GM12878 (cell line): Measurements from ENCODE around the gene SPPL3. TPM values are rescaled to one million over a fixed set of nuclear protein-coding genes. Genes with fewer than 3 reads are reported as not detected.

Experiments used
- ATAC-seq: fragments of 200-7000 bp; cut with Tn5 transposase; 3 replicates; pipeline ENCODE4 v1.9.1; 2020; ENCODE audit warnings: mild to moderate bottlenecking, moderate library complexity
- BruUV-seq: library from RNA; stranded (reverse); fragments of 400-500 nt; replicated peaks from 2 replicates; lab custom pipeline; 2021; lab: Mats Ljungman, UMichigan
- CTCF ChIA-PET: fragments of 300-600 bp; sonication (Branson Sonifier 250); formaldehyde crosslinking; extraction: SDS; loops from one replicate; lab custom pipeline; 2021; ENCODE audit warnings: inconsistent platforms; lab: Yijun Ruan, JAX
- POLR2A ChIA-PET: fragments of 350-600 bp; formaldehyde crosslinking; extraction: SDS; loops from one replicate; lab custom pipeline; 2021; ENCODE audit warnings: inconsistent platforms; lab: Charles Lee
- RAD21 ChIA-PET: fragments of 300-600 bp; sonication (Branson Sonifier 250); formaldehyde crosslinking; loops from one replicate; lab custom pipeline; 2023; ENCODE audit warnings: antibody characterized with exemption; ENCODE audit not compliant: unreplicated experiment; lab: Charles Lee
- SMC1A ChIA-PET: fragments of 300-600 bp; sonication (Branson Sonifier 250); formaldehyde crosslinking; loops from one replicate; lab custom pipeline; 2023; ENCODE audit not compliant: unreplicated experiment, uncharacterized antibody; lab: Charles Lee
- DNase-seq: peaks from one replicate; pipeline ENCODE4 v3.0.0-alpha.2; 2011; ENCODE audit warnings: low read depth, low spot score
- FAIRE-seq: peaks from 3 replicates; lab custom pipeline; 2011; peaks lifted over from hg19 to GRCh38; lab: Jason Lieb, UNC
- H2AFZ ChIP-seq: 2 replicates; pipeline ENCODE4 v1.6.0; 2011; ENCODE audit warnings: low read depth, low read length, control low read depth; ENCODE audit not compliant: control insufficient read depth
- H3K27ac ChIP-seq: 2 replicates; pipeline ENCODE4 v1.5.1; 2011; ENCODE audit warnings: control low read depth; ENCODE audit not compliant: control insufficient read depth, insufficient read depth
- H3K27me3 ChIP-seq, 2 experiments: replicated peaks in 1 of 2; 2 replicates each; pipeline versions ENCODE4 v1.6.0 to v1.6.1; 2011; ENCODE audit warnings: low read length in 1 of 2; ENCODE audit not compliant: control insufficient read depth in 2 of 2, insufficient read depth in 2 of 2
- H3K36me3 ChIP-seq, 2 experiments: 2 replicates each; pipeline ENCODE4 v1.5.1; 2011; ENCODE audit warnings: low read length in 1 of 2; ENCODE audit not compliant: control insufficient read depth in 2 of 2, insufficient read depth in 2 of 2
- H3K4me1 ChIP-seq: 2 replicates; pipeline ENCODE4 v1.6.1; 2011; ENCODE audit warnings: mild to moderate bottlenecking, low read length, moderate library complexity, mixed read lengths; ENCODE audit not compliant: control insufficient read depth, insufficient read depth
- H3K4me2 ChIP-seq: 2 replicates; pipeline ENCODE4 v1.6.0; 2011; ENCODE audit warnings: control low read depth; ENCODE audit not compliant: control insufficient read depth, insufficient read depth
- H3K4me3 ChIP-seq: fragments of 200-600 bp; sonication (generic); 2 replicates; pipeline ENCODE4 v1.5.1; 2016
- H3K79me2 ChIP-seq: 2 replicates; pipeline ENCODE4 v1.6.0; 2011; ENCODE audit warnings: low read length; ENCODE audit not compliant: control insufficient read depth, insufficient read depth
- H3K9ac ChIP-seq: 2 replicates; pipeline ENCODE4 v1.8.0; 2011; ENCODE audit warnings: low read length, control low read depth, mixed read lengths; ENCODE audit not compliant: control insufficient read depth, insufficient read depth
- H3K9me3 ChIP-seq: replicated peaks from 3 replicates; pipeline ENCODE4 v1.5.1; 2011; ENCODE audit warnings: mild to moderate bottlenecking, low read length; ENCODE audit not compliant: control insufficient read depth, insufficient read depth
- H4K20me1 ChIP-seq: 2 replicates; pipeline ENCODE4 v1.6.0; 2011; ENCODE audit not compliant: control insufficient read depth, insufficient read depth
- BCLAF1 ChIP-seq: fragments of 450-650 bp; IDR thresholded peaks from 2 replicates; pipeline ENCODE4 v1.6.1; 2017; ENCODE audit warnings: antibody characterized with exemption, mild to moderate bottlenecking, moderate library complexity
- EGR1 ChIP-seq, 2 experiments: IDR thresholded peaks; 1 replicate in 1 of 2; 2 replicates in 1 of 2; pipeline ENCODE4 v1.6.1; 2011 to 2012; ENCODE audit warnings: low read depth in 2 of 2, low read length in 2 of 2, borderline replicate concordance in 1 of 2, mild to moderate bottlenecking in 1 of 2, moderate library complexity in 1 of 2
- ETV6 ChIP-seq, 2 experiments: fragments of 450-650 bp in 1 of 2; IDR thresholded peaks in 1 of 2; conservative IDR thresholded peaks in 1 of 2; 2 replicates each; pipeline ENCODE4 v1.6.1; 2014; ENCODE audit warnings: antibody characterized with exemption in 1 of 2, borderline replicate concordance in 1 of 2, low read depth in 1 of 2, mild to moderate bottlenecking in 1 of 2, moderate library complexity in 1 of 2
- EZH2 ChIP-seq: IDR thresholded peaks from 2 replicates; pipeline ENCODE4 v1.6.1; 2012; ENCODE audit warnings: low read depth, mild to moderate bottlenecking, control low read depth, inconsistent platforms, low read length, borderline replicate concordance; ENCODE audit not compliant: control insufficient read depth
- HCFC1 ChIP-seq: fragments of 150-350 bp; IDR thresholded peaks from 2 replicates; pipeline ENCODE4 v1.6.1; 2014; ENCODE audit warnings: low read length
- IKZF1 ChIP-seq: fragments of 450-650 bp; conservative IDR thresholded peaks from 2 replicates; pipeline ENCODE4 v1.6.1; 2017; ENCODE audit warnings: antibody characterized with exemption, mild to moderate bottlenecking
- NFXL1 ChIP-seq: fragments of 450-650 bp; IDR thresholded peaks from 2 replicates; pipeline ENCODE4 v1.6.1; 2017; ENCODE audit warnings: antibody characterized with exemption, mild to moderate bottlenecking, borderline replicate concordance
- NRF1 ChIP-seq: conservative IDR thresholded peaks from 2 replicates; pipeline ENCODE4 v1.6.1; 2011; ENCODE audit warnings: mild to moderate bottlenecking, low read depth, low read length, improper control_type of control experiment
- TBL1XR1 ChIP-seq: IDR thresholded peaks from 2 replicates; pipeline ENCODE4 v1.6.1; 2012; ENCODE audit warnings: low read depth, low read length, improper control_type of control experiment
- ZBTB4 ChIP-seq: fragments of 450-650 bp; formaldehyde crosslinking; IDR thresholded peaks from 2 replicates; pipeline ENCODE4 v1.4.0; 2022; ENCODE audit warnings: mild to moderate bottlenecking, moderate library complexity
- ZNF384 ChIP-seq: IDR thresholded peaks from 2 replicates; pipeline ENCODE4 v1.6.1; 2012; ENCODE audit warnings: low read depth, mild to moderate bottlenecking, low read length, improper control_type of control experiment, borderline replicate concordance
- WGBS: methylation state at CpG from one replicate; pipeline ENCODE4 v1.1.6; 2016; ENCODE audit warnings: low lambda C conversion rate; ENCODE audit not compliant: insufficient replicate concordance, insufficient coverage; ENCODE audit errors: missing lambda C conversion rate; 5-methylcytosine and 5-hydroxymethylcytosine counted together
- in situ Hi-C: fragments of 300-500 bp; cut with MboI; formaldehyde crosslinking; loops from 9 replicates; pipeline ENCODE4 v1.14.3; 2018; ENCODE audit warnings: mixed read lengths
- intact Hi-C: fragments of 100-400 bp; cut with micrococcal nuclease; formaldehyde crosslinking; loops from one replicate; pipeline ENCODE4 v1.14.2; 2022; ENCODE audit not compliant: unreplicated experiment
- polyA plus RNA-seq, 11 experiments: library from polyadenylated mRNA; depleted of rRNA in 4 of 11; unstranded in 6 of 11; stranded (reverse) in 5 of 11; fragments of >200 nt; fragmentation: Nextera tagmentation in 4 of 11; fragmentation: Illumina TruSeq in 1 of 11; extraction: Ambion mirVana in 4 of 11; extraction: Trizol in 1 of 11; gene quantifications; 1 replicate in 1 of 11; 2 replicates in 10 of 11; pipeline versions ENCODE4 v1.2.1 to v1.2.3, GENCODE V29; 2011 to 2016; ENCODE audit warnings: inconsistent platforms in 2 of 11, missing spikeins in 2 of 11, low read depth in 1 of 11
- total RNA-seq, 4 experiments: library from RNA; depleted of rRNA in 3 of 4; stranded (reverse); fragments of >200 nt in 3 of 4; fragmentation: Illumina TruSeq in 1 of 4; extraction: Trizol in 1 of 4; gene quantifications; 2 replicates each; pipeline versions ENCODE4 v1.2.1 to v1.2.3, GENCODE V29; 2013 to 2021

The SPPL3 gene
- total and polyA plus RNA-seq, 10 of the 15 experiments (the other 5 are each of a cell fraction or from before 2014, with no cell fraction given): 4.3 to 45.5 (median 11.7) TPM

GRCh38 chr12:120890963-120891362 lies 13.2 kb downstream of the SPPL3 start:
- WGBS: 100% methylated on average over 2 of the region's 2 CpGs
- no peaks in the 10 kb centered on the region for H3K27me3 ChIP-seq
- in situ Hi-C loops: no loop called here
- SMC1A ChIA-PET: interaction anchor here (0.7 to 2.7 kb wide), 11 partner anchors 9 to 68 kb away, joined by 3 to 14 read pairs (median 3); no protein-coding TSS in a partner anchor
- CTCF ChIA-PET: interaction anchor here (0.9 to 2.1 kb wide), 5 partner anchors 11 to 81 kb away, joined by 3 to 6 read pairs (median 4); no protein-coding TSS in a partner anchor
- H3K27ac ChIP-seq: no peak overlapping the region
- no peak for ATAC-seq
- RAD21 ChIA-PET: interaction anchor here (0.7 to 1.1 kb wide), 6 partner anchors 11 to 68 kb away, joined by 3 to 5 read pairs (median 3); no protein-coding TSS in a partner anchor
- no peak for FAIRE-seq
- H3K4me3 ChIP-seq: no peak overlapping the region
- peaks cover 66% of the 10 kb centered on the region for H3K79me2 ChIP-seq
- no peak overlapping the region for H2AFZ ChIP-seq
- POLR2A ChIA-PET: interaction anchor here (0.6 to 1.9 kb wide), 7 partner anchors 11 to 212 kb away, joined by 3 to 14 read pairs (median 3); no protein-coding TSS in a partner anchor
- intact Hi-C loops: no loop called here
- no peak overlapping the region for H3K9ac ChIP-seq
- H3K4me2 ChIP-seq: no peak overlapping the region
- TF ChIP-seq IKZF1: no peak
- TF ChIP-seq EGR1 (IDR thresholded peaks at IDR 0.05; ENCODE audit: borderline replicate concordance in 1 of 2, low read depth in 2 of 2, low read length in 2 of 2): no peak
- TF ChIP-seq BCLAF1: no peak
- no peak for TF ChIP-seq NFXL1
- TF ChIP-seq EZH2: no peak
- no peak for TF ChIP-seq TBL1XR1
- TF ChIP-seq ZNF384: no peak
- TF ChIP-seq NRF1: no peak
- TF ChIP-seq ETV6 (conservative IDR thresholded peaks at IDR 0.05 in 1 of 2, IDR thresholded peaks at IDR 0.05 in 1 of 2; ENCODE audit: borderline replicate concordance in 1 of 2, low read depth in 1 of 2): no peak
- no peak for TF ChIP-seq ZBTB4 (CRISPR knock-in tag)
- no peak for TF ChIP-seq HCFC1
- BruUV-seq: TSS peak; percentile 8
- H3K4me1 ChIP-seq: peaks cover 13% of the 10 kb centered on the region
- H3K36me3 ChIP-seq: peaks cover 0 to 3% of the 10 kb centered on the region in 2 experiments; a peak in 1 of 4 replicates
- H3K9me3 ChIP-seq: no peaks in the 10 kb centered on the region; the same call in 2 of the 3 replicates
- H4K20me1 ChIP-seq: no peaks in the 10 kb centered on the region; the same call in 1 of the 2 replicates
- no peak for DNase-seq
